GM12878 (cell line): ENCODE data around the gene SPINK1. TPM values are rescaled to one million over a fixed set of nuclear protein-coding genes. Genes with fewer than 3 reads are reported as not detected.

ENCODE experiments used
- ATAC-seq: fragments of 200-7000 bp; cut with Tn5 transposase; 3 replicates; pipeline ENCODE4 v1.9.1; 2020; ENCODE audit warnings: mild to moderate bottlenecking, moderate library complexity
- BruUV-seq: library from RNA; stranded (reverse); fragments of 400-500 nt; replicated peaks from 2 replicates; lab custom pipeline; 2021; lab: Mats Ljungman, UMichigan
- CTCF ChIA-PET: fragments of 300-600 bp; sonication (Branson Sonifier 250); formaldehyde crosslinking; extraction: SDS; loops from one replicate; lab custom pipeline; 2021; ENCODE audit warnings: inconsistent platforms; lab: Yijun Ruan, JAX
- POLR2A ChIA-PET: fragments of 350-600 bp; formaldehyde crosslinking; extraction: SDS; loops from one replicate; lab custom pipeline; 2021; ENCODE audit warnings: inconsistent platforms; lab: Charles Lee
- RAD21 ChIA-PET: fragments of 300-600 bp; sonication (Branson Sonifier 250); formaldehyde crosslinking; loops from one replicate; lab custom pipeline; 2023; ENCODE audit warnings: antibody characterized with exemption; ENCODE audit not compliant: unreplicated experiment; lab: Charles Lee
- SMC1A ChIA-PET: fragments of 300-600 bp; sonication (Branson Sonifier 250); formaldehyde crosslinking; loops from one replicate; lab custom pipeline; 2023; ENCODE audit not compliant: unreplicated experiment, uncharacterized antibody; lab: Charles Lee
- DNase-seq: peaks from one replicate; pipeline ENCODE4 v3.0.0-alpha.2; 2011; ENCODE audit warnings: low read depth, low spot score
- FAIRE-seq: peaks from 3 replicates; lab custom pipeline; 2011; peaks lifted over from hg19 to GRCh38; lab: Jason Lieb, UNC
- H2AFZ ChIP-seq: 2 replicates; pipeline ENCODE4 v1.6.0; 2011; ENCODE audit warnings: low read depth, low read length, control low read depth; ENCODE audit not compliant: control insufficient read depth
- H3K27ac ChIP-seq: 2 replicates; pipeline ENCODE4 v1.5.1; 2011; ENCODE audit warnings: control low read depth; ENCODE audit not compliant: control insufficient read depth, insufficient read depth
- H3K27me3 ChIP-seq, 2 experiments: replicated peaks in 1 of 2; 2 replicates each; pipeline versions ENCODE4 v1.6.0 to v1.6.1; 2011; ENCODE audit warnings: low read length in 1 of 2; ENCODE audit not compliant: control insufficient read depth in 2 of 2, insufficient read depth in 2 of 2
- H3K36me3 ChIP-seq, 2 experiments: 2 replicates each; pipeline ENCODE4 v1.5.1; 2011; ENCODE audit warnings: low read length in 1 of 2; ENCODE audit not compliant: control insufficient read depth in 2 of 2, insufficient read depth in 2 of 2
- H3K4me1 ChIP-seq: 2 replicates; pipeline ENCODE4 v1.6.1; 2011; ENCODE audit warnings: mild to moderate bottlenecking, low read length, moderate library complexity, mixed read lengths; ENCODE audit not compliant: control insufficient read depth, insufficient read depth
- H3K4me2 ChIP-seq: 2 replicates; pipeline ENCODE4 v1.6.0; 2011; ENCODE audit warnings: control low read depth; ENCODE audit not compliant: control insufficient read depth, insufficient read depth
- H3K4me3 ChIP-seq: fragments of 200-600 bp; sonication (generic); 2 replicates; pipeline ENCODE4 v1.5.1; 2016
- H3K79me2 ChIP-seq: 2 replicates; pipeline ENCODE4 v1.6.0; 2011; ENCODE audit warnings: low read length; ENCODE audit not compliant: control insufficient read depth, insufficient read depth
- H3K9ac ChIP-seq: 2 replicates; pipeline ENCODE4 v1.8.0; 2011; ENCODE audit warnings: low read length, control low read depth, mixed read lengths; ENCODE audit not compliant: control insufficient read depth, insufficient read depth
- H3K9me3 ChIP-seq: replicated peaks from 3 replicates; pipeline ENCODE4 v1.5.1; 2011; ENCODE audit warnings: mild to moderate bottlenecking, low read length; ENCODE audit not compliant: control insufficient read depth, insufficient read depth
- H4K20me1 ChIP-seq: 2 replicates; pipeline ENCODE4 v1.6.0; 2011; ENCODE audit not compliant: control insufficient read depth, insufficient read depth
- NBN ChIP-seq: fragments of 450-650 bp; IDR thresholded peaks from 2 replicates; pipeline ENCODE4 v1.6.1; 2016
- NR2C2 ChIP-seq: IDR thresholded peaks from 2 replicates; pipeline ENCODE4 v1.6.1; 2011; ENCODE audit warnings: borderline replicate concordance, low read depth; ENCODE audit not compliant: control insufficient read depth, insufficient read length
- RCOR1 ChIP-seq: conservative IDR thresholded peaks from 2 replicates; pipeline ENCODE4 v1.6.1; 2012; ENCODE audit warnings: low read depth, low read length, improper control_type of control experiment
- SREBF2 ChIP-seq: IDR thresholded peaks from 2 replicates; pipeline ENCODE4 v1.6.1; 2012; ENCODE audit warnings: mild to moderate bottlenecking, low read length
- TBL1XR1 ChIP-seq: IDR thresholded peaks from 2 replicates; pipeline ENCODE4 v1.6.1; 2012; ENCODE audit warnings: low read depth, low read length, improper control_type of control experiment
- TCF12 ChIP-seq: IDR thresholded peaks from 2 replicates; pipeline ENCODE4 v1.6.1; 2011; ENCODE audit warnings: low read depth, mild to moderate bottlenecking, low read length
- TCF7 ChIP-seq: IDR thresholded peaks from 2 replicates; pipeline ENCODE4 v1.6.1; 2014; ENCODE audit warnings: antibody characterized with exemption, borderline replicate concordance
- ZBTB11 ChIP-seq: fragments of 450-650 bp; formaldehyde crosslinking; IDR thresholded peaks from 2 replicates; pipeline ENCODE4 v1.5.0; 2022; ENCODE audit warnings: mild to moderate bottlenecking, missing genetic modification characterization
- ZNF384 ChIP-seq: IDR thresholded peaks from 2 replicates; pipeline ENCODE4 v1.6.1; 2012; ENCODE audit warnings: low read depth, mild to moderate bottlenecking, low read length, improper control_type of control experiment, borderline replicate concordance
- WGBS: methylation state at CpG from one replicate; pipeline ENCODE4 v1.1.6; 2016; ENCODE audit warnings: low lambda C conversion rate; ENCODE audit not compliant: insufficient replicate concordance, insufficient coverage; ENCODE audit errors: missing lambda C conversion rate; 5-methylcytosine and 5-hydroxymethylcytosine counted together
- in situ Hi-C: fragments of 300-500 bp; cut with MboI; formaldehyde crosslinking; loops from 9 replicates; pipeline ENCODE4 v1.14.3; 2018; ENCODE audit warnings: mixed read lengths
- intact Hi-C: fragments of 100-400 bp; cut with micrococcal nuclease; formaldehyde crosslinking; loops from one replicate; pipeline ENCODE4 v1.14.2; 2022; ENCODE audit not compliant: unreplicated experiment
- polyA plus RNA-seq, 11 experiments: library from polyadenylated mRNA; depleted of rRNA in 4 of 11; unstranded in 6 of 11; stranded (reverse) in 5 of 11; fragments of >200 nt; fragmentation: Nextera tagmentation in 4 of 11; fragmentation: Illumina TruSeq in 1 of 11; extraction: Ambion mirVana in 4 of 11; extraction: Trizol in 1 of 11; gene quantifications; 1 replicate in 1 of 11; 2 replicates in 10 of 11; pipeline versions ENCODE4 v1.2.1 to v1.2.3, GENCODE V29; 2011 to 2016; ENCODE audit warnings: inconsistent platforms in 2 of 11, missing spikeins in 2 of 11, low read depth in 1 of 11
- total RNA-seq, 4 experiments: library from RNA; depleted of rRNA in 3 of 4; stranded (reverse); fragments of >200 nt in 3 of 4; fragmentation: Illumina TruSeq in 1 of 4; extraction: Trizol in 1 of 4; gene quantifications; 2 replicates each; pipeline versions ENCODE4 v1.2.1 to v1.2.3, GENCODE V29; 2013 to 2021

SPINK1 gene
- total and polyA plus RNA-seq, 10 of the 15 experiments (the other 5 are each of a cell fraction or from before 2014, with no cell fraction given), result 3.6 TPM; not detected in 9

DNA sequence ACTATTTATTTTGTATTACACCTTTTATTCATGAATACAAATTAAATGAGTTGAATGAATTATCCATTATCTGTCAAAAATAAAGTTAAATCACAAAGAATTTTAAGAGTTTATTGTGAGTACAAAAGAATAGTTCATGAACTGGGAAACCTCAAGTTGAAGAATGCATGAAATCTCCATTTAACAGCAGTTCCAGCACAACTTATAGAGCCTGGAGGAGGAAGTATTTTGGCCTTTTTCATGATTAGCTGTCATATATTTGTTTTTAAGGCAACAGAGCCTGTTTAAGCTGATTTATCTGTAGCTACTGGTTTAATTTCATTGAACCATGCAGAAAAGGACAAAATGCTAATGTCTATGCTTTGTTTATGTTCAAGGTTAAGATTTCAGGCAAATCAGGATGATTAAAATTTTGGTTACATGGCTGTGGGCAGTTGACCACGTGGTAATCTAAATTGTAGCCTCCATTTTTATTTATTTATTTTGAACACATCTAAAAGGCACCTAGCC, 12.2 kb downstream of the SPINK1 start:
- in situ Hi-C loops (no loop called here), intact Hi-C loops (no loop called here)
- Histone ChIP-seq H3K27ac (no peak overlapping the region), H3K4me1 (no peaks in the 10 kb centered on the region), H4K20me1 (no peaks in the 10 kb centered on the region), H3K4me2 (no peak overlapping the region), H3K4me3 (no peak overlapping the region), H3K36me3 (no peaks in the 10 kb centered on the region), H2AFZ (no peak overlapping the region), H3K9me3 (no peaks in the 10 kb centered on the region), H3K27me3 (no peaks in the 10 kb centered on the region), H3K9ac (no peak overlapping the region), H3K79me2 (no peaks in the 10 kb centered on the region)
- ChIA-PET SMC1A (no interaction called here), RAD21 (no interaction called here), POLR2A (no interaction called here), CTCF (interaction anchor here (0.8 to 2.8 kb wide), 2 partner anchors 190 to 192 kb away, joined by 3 to 20 read pairs; no protein-coding TSS in a partner anchor)
- ATAC-seq, result no peak
- DNase-seq, result no peak
- TF ChIP-seq SREBF2 (no peak), TCF12 (no peak), ZNF384 (no peak), TCF7 (no peak), NR2C2 (no peak), TBL1XR1 (no peak), ZBTB11 (CRISPR knock-in tag) (no peak), RCOR1 (no peak), NBN (no peak)
- no peak for FAIRE-seq
- 0% methylated on average over 1 of the region's 1 CpG for WGBS
- no TSS peak for BruUV-seq
